BE2C (cell line): ENCODE results near the gene OTUB2.

Source experiments
- DNase-seq: peaks from one replicate; pipeline ENCODE4 v3.0.0-alpha.2; 2020
- H3K27me3 ChIP-seq: fragments of 250-450 bp; sonication (Bioruptor Pico); 2 replicates; pipeline ENCODE4 v1.5.1; 2020; ENCODE audit warnings: mild to moderate bottlenecking
- H3K36me3 ChIP-seq: fragments of 250-450 bp; sonication (Bioruptor Pico); 2 replicates; pipeline ENCODE4 v1.5.1; 2020; ENCODE audit warnings: mild to moderate bottlenecking
- H3K4me1 ChIP-seq: fragments of 250-450 bp; sonication (Bioruptor Pico); 2 replicates; pipeline ENCODE4 v1.5.1; 2020
- H3K4me3 ChIP-seq: 2 replicates; pipeline ENCODE4 v1.5.1; 2011; ENCODE audit warnings: low read depth, low read length
- H3K9me3 ChIP-seq: fragments of 250-450 bp; sonication (Bioruptor Pico); 2 replicates; pipeline ENCODE4 v1.5.1; 2020
- TF ChIP-seq, protein P1 (sequence below): IDR thresholded peaks from 2 replicates; pipeline ENCODE4 v1.5.1; 2012; ENCODE audit warnings: mild to moderate bottlenecking, low read depth, low read length

Gene OTUB2

DNA sequence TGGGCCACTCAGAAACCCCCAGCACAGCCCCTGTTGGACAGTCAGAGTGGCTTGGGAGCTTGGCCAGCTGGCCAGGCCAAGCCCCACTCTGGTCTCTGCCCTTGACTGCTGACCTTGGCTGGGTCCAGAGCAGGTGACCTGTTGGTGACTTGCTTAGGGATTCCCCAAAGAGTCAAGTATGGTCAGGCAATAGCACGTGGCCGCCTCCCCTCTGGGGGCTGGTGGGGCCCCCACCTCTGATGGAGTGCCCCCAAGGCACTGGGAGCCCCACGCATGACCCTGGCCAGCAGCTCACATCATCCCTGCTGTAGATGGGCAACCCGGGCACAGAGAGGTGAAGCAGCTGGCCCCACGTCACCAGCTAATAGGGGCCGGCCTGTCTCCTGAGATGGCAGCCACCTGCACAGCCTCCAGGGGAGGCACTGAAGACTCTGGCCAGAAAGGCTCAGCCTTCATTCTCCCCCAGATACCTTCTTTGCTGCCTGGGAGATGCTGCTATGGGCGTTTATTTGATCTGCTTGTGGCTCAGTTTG lies 27.2 kb upstream of the OTUB2 start:
- DNase-seq = no peak
- Histone ChIP-seq H3K27me3 (no peaks in the 10 kb centered on the region), H3K4me1 (no peaks in the 10 kb centered on the region), H3K36me3 (no peaks in the 10 kb centered on the region), H3K9me3 (no peaks in the 10 kb centered on the region), H3K4me3 (no peak overlapping the region)
- TF ChIP-seq, protein P1, sequence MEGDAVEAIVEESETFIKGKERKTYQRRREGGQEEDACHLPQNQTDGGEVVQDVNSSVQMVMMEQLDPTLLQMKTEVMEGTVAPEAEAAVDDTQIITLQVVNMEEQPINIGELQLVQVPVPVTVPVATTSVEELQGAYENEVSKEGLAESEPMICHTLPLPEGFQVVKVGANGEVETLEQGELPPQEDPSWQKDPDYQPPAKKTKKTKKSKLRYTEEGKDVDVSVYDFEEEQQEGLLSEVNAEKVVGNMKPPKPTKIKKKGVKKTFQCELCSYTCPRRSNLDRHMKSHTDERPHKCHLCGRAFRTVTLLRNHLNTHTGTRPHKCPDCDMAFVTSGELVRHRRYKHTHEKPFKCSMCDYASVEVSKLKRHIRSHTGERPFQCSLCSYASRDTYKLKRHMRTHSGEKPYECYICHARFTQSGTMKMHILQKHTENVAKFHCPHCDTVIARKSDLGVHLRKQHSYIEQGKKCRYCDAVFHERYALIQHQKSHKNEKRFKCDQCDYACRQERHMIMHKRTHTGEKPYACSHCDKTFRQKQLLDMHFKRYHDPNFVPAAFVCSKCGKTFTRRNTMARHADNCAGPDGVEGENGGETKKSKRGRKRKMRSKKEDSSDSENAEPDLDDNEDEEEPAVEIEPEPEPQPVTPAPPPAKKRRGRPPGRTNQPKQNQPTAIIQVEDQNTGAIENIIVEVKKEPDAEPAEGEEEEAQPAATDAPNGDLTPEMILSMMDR = no peak

DNA sequence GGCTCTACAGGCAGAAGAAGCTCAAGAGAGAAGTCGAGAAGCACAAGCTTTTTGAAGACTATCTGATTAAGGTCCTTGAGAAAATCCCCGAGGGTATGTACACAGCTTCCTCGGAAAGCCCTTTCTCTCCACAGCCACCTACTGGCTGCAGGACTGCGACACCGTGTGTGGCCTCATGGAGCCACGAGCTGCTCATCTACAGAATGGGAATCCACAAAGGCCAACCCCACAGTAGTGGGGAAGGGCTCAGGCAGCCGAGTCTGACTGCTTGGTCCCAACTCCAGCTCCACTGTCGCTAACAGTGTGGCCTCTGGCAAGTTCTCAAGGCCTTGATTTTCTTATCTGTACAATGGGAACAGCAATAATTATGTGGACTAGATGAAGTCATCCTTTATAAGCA lies 26.6 kb upstream of the OTUB2 start:
- H3K4me3 ChIP-seq = no peak overlapping the region
- TF ChIP-seq, protein P1 = no peak
- DNase-seq = no peak
- no peaks in the 10 kb centered on the region for H3K4me1 ChIP-seq
- H3K36me3 ChIP-seq = no peaks in the 10 kb centered on the region
- H3K27me3 ChIP-seq = no peaks in the 10 kb centered on the region
- H3K9me3 ChIP-seq = no peaks in the 10 kb centered on the region

DNA sequence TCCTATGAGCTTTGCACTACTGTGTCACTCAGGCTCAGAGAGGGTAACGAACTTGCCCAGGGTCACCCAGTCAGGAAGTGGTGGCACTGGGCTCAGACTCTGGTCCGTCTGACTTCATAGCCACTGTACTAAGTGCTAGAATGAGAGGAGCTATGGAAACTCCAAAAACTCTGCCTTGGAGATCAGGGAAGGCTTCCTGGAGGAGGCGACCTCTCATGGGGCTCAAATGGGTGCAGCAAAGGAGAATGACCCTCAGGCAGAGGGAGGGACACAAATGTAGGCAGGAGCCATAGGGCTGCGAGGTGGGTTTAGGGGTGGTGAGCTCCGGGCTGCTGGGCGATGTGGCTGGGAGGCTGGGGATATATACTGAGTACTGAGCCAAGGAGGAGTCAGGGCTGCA lies 25.9 kb upstream of the OTUB2 start:
- no peak for DNase-seq
- Histone ChIP-seq H3K36me3 (no peaks in the 10 kb centered on the region), H3K4me1 (no peaks in the 10 kb centered on the region), H3K4me3 (no peak overlapping the region), H3K9me3 (no peaks in the 10 kb centered on the region), H3K27me3 (no peaks in the 10 kb centered on the region)
- TF ChIP-seq, protein P1 = no peak

DNA sequence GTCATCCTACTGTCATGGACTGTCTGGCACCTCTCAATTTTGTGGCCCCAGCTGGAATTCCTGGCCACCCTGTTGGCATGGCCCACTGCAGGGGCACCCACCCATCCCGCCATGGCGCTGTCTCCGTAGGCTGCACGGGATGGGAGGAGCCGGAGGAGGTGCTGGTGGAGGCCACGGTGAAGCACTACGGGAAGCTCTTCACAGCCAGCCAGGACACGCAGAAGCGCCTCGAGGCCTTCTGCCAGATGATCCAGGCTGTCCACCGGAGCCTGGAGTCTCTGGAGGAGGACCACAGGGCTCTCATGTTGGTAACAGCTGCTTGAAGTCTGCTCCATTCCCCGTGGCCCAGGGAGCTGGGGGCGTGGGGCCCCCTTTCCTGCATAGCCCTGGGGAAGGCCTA lies 25.1 kb upstream of the OTUB2 start:
- Histone ChIP-seq H3K36me3 (no peaks in the 10 kb centered on the region), H3K4me3 (no peak overlapping the region), H3K9me3 (no peaks in the 10 kb centered on the region), H3K4me1 (no peaks in the 10 kb centered on the region), H3K27me3 (no peaks in the 10 kb centered on the region)
- TF ChIP-seq, protein P1 = no peak
- no peak for DNase-seq

DNA sequence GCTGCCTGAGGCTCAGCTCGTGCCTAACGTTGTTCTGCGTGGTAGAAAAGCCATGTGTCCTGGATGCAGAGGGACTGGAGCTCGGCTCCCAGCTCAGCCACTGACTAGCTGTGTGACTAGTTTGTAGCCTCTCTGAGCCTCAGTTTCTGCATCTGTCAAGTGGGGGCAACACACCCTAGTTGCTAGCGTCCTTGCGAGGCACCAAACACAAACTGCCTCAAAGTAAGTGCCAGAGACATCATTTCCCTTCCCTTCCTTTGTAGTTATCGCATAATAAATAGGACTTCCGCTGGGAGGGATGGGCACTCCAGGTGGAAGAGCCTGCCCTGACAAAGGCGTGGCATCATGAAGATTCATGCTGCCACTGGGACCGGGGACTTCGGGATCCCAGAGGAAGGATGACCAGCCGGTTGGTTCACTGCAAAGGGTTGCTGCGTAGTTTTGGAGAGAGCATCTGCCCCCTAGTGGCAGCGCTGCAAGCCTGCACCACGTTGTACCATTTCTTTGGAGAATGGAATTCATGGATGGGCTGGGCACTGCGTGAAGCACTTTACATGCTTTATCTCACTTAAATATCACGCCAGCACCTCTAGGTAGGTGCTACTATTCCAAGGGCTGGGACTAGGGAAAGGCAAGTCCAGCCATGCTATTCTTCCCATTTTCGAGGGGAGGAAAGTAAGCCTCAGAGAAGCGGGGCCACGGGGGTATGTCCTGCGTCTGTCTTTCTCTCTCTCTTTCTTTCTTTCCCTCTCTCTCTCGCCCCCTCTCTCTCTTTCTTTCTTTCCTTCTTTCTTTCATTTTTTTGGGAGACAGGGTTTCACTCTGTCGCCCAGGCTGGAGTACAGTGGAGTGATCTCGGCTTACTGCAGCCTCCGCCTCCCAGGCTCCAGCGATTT lies 24.4 kb upstream of the OTUB2 start:
- peak; percentile 67 for DNase-seq
- Histone ChIP-seq H3K9me3 (no peaks in the 10 kb centered on the region), H3K27me3 (no peaks in the 10 kb centered on the region), H3K4me1 (no peaks in the 10 kb centered on the region), H3K4me3 (no peak overlapping the region), H3K36me3 (no peaks in the 10 kb centered on the region)
- TF ChIP-seq, protein P1 = peak; percentile 98

DNA sequence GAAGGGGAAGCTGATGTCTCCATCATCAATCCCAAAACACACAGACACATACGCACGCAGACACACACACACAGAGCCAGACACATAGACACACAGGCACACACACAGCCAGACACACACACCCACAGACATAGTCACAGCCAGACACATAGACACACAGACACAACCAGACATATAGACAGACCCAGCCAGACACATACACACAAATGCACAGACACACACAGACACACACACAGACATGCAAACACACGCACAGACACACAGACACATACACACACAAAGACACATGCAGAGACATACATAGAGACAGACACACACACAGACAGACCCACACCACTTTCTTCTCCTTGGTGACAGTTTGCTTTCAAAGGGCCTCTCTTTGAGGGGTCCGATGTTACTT lies 22.7 kb upstream of the OTUB2 start:
- H3K27me3 ChIP-seq = no peaks in the 10 kb centered on the region
- no peak overlapping the region for H3K4me3 ChIP-seq
- H3K9me3 ChIP-seq = no peaks in the 10 kb centered on the region
- no peaks in the 10 kb centered on the region for H3K4me1 ChIP-seq
- H3K36me3 ChIP-seq = no peaks in the 10 kb centered on the region
- TF ChIP-seq, protein P1 = no peak
- DNase-seq = no peak
